ENCODE data around the gene DYNLT1. TPM values are rescaled to one million over a fixed set of nuclear protein-coding genes. Genes with fewer than 3 reads are reported as not detected.
A peak's percentile ranks its signal among the peaks of the same experiment; 100 is the strongest.
"Not testable (repeated sequence)": the region's sequence is repeated elsewhere in the genome, so short reads cannot be mapped to it uniquely, and the experiment has no call there.

DYNLT1 gene
- total RNA-seq, 4 donors from 2014 or later: 93.8 to 190 (median 146) TPM

DNA sequence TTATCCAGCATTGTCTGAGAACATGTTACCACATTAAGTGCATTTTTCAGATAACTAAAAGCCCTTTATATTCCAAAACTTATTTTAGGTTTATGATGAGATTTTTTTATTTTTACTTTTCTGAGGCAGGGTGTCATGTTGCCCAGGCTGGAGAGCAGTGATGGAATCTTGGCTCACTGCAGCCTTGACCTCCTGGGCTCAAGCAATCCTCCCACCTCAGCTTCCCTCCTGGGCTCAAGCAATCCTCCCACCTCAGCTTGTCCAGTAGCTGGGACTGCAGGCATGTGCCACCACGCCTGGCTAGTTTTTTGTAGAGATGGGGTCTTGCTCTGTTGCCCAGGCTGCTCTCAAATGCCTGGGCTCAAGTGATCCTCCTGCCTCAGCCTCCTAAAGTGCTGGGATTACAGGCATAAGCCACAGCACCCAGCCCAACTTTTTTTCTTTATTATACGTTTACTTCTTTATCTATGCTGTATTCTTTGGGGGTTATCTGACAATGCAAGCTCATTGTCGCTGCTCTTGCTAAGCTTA, 6.2 kb downstream of the DYNLT1 start:
- DNase-seq: no peak
- TF ChIP-seq, protein P1, sequence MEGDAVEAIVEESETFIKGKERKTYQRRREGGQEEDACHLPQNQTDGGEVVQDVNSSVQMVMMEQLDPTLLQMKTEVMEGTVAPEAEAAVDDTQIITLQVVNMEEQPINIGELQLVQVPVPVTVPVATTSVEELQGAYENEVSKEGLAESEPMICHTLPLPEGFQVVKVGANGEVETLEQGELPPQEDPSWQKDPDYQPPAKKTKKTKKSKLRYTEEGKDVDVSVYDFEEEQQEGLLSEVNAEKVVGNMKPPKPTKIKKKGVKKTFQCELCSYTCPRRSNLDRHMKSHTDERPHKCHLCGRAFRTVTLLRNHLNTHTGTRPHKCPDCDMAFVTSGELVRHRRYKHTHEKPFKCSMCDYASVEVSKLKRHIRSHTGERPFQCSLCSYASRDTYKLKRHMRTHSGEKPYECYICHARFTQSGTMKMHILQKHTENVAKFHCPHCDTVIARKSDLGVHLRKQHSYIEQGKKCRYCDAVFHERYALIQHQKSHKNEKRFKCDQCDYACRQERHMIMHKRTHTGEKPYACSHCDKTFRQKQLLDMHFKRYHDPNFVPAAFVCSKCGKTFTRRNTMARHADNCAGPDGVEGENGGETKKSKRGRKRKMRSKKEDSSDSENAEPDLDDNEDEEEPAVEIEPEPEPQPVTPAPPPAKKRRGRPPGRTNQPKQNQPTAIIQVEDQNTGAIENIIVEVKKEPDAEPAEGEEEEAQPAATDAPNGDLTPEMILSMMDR (IDR thresholded peaks at IDR 0.05): no peak
- no peak for TF ChIP-seq POLR2A (IDR thresholded peaks at IDR 0.05)
- H3K4me3 ChIP-seq: no peak overlapping the region
- peak overlapping the region in 1 of 4 donors; percentile 8 for H3K27ac ChIP-seq
- peaks cover 0 to 45% (median 0%) of the 10 kb centered on the region in 3 donors for H3K36me3 ChIP-seq
- no peaks in the 10 kb centered on the region for H3K9me3 ChIP-seq
- H3K4me1 ChIP-seq: peaks cover 0 to 21% (median 4%) of the 10 kb centered on the region in 4 donors
- no peaks in the 10 kb centered on the region for H3K27me3 ChIP-seq

DNA sequence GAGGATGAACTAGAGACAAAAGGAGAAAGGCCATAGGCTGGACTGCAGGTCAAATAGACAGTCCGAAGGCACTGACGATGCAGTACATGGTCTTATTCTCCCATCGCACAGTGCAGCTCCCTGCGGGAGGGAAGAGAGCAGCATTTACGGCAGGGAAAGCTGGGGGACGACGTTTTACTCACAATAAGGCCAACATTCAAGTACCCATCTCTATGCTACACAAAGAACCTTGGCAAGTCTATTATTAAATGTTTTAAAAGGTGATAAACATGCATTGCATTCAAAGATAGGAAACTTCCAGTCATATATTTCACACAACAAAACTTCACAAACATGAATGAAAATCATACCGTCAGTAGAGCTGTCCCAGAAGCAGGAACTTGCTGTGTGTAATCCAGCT, 7.8 kb downstream of the DYNLT1 start:
- Histone ChIP-seq H3K36me3 (peaks cover 0 to 52% (median 0%) of the 10 kb centered on the region in 3 donors), H3K27me3 (no peaks in the 10 kb centered on the region), H3K27ac (no peak overlapping the region), H3K9me3 (no peaks in the 10 kb centered on the region), H3K4me1 (peaks cover 0 to 5% (median 0%) of the 10 kb centered on the region in 4 donors), H3K4me3 (no peak overlapping the region)
- TF ChIP-seq POLR2A (IDR thresholded peaks at IDR 0.05): no peak
- TF ChIP-seq, protein P1 (IDR thresholded peaks at IDR 0.05): no peak
- no peak for DNase-seq

DNA sequence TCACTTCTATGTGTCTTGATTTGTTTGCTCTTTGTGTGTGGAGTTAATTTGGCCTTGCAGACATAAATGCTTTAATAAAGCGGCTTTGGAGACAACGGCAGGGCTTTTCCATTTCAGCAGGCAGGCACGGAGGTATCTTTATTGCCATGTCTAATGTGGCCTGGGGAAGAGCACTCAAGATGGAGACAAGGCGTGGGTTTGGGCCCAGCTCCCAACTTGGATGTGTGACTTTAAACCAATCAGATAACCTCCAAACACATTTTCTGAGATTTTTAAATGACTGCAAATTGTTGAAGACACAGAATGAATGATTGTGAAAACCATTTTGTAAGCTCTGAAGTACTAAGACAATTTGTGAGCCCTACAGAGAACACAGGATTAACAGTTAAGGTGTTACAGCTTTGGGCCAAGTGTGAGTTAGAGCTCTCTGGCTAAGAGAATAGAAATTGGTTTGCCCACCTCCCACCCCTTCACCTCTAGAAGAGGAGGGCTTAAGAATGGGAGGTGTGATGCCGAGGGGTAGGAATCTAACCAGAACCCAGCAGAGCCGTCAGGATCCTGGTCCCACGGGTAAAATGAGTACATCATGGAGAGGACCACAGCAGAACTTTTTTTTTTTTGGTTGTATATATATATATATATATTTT, 9.0 kb downstream of the DYNLT1 start:
- DNase-seq: peak in 1 of 3 donors; percentile 43
- H3K27me3 ChIP-seq: no peaks in the 10 kb centered on the region
- H3K36me3 ChIP-seq: peaks cover 0 to 50% (median 0%) of the 10 kb centered on the region in 3 donors
- H3K4me1 ChIP-seq: peaks cover 0 to 14% (median 0%) of the 10 kb centered on the region in 4 donors
- no peaks in the 10 kb centered on the region for H3K9me3 ChIP-seq
- H3K4me3 ChIP-seq: no peak overlapping the region
- TF ChIP-seq, protein P1 (IDR thresholded peaks at IDR 0.05): no peak
- no peak for TF ChIP-seq POLR2A (IDR thresholded peaks at IDR 0.05)
- H3K27ac ChIP-seq: peak overlapping the region in 3 of 4 donors; percentile 18 to 37 (median 34)

DNA sequence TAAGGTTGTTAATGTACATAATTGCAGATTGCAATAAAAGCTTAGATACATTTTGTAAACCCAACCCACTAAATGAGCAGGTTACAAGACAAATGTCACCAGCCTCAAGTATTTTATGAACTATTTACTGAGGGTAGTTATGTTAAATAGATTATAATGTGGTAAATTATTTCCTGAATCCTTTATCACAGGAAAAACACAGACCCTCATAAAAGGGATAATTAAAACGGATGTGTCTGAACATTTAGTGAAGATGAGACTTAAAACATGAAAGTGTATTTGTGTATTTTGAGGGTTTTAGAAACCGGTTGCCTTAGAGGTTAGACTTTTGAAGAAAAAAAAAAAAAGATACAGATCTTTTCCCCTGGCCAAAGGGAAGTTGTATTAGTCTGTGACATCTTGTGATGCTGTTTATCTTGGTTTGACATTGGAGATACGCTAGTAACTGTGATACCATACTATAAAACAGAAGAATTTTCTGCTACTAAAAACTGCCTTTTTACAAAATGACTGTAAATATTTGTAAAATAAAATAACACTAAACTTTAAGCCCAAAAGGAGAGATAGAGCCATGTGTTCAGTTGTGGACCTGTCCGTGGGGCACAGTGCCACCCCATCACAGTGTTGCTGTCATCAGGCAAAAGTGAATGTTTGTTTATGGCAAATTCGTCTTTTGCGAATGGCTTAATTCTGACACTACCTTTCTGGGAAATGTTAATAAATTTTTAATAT, 9.7 kb downstream of the DYNLT1 start:
- TF ChIP-seq, protein P1 (IDR thresholded peaks at IDR 0.05): no peak
- no peak for TF ChIP-seq POLR2A (IDR thresholded peaks at IDR 0.05)
- Histone ChIP-seq H3K4me3 (no peak overlapping the region), H3K27me3 (no peaks in the 10 kb centered on the region), H3K9me3 (no peaks in the 10 kb centered on the region), H3K36me3 (peaks cover 0 to 46% (median 0%) of the 10 kb centered on the region in 3 donors), H3K27ac (peak overlapping the region in 3 of 4 donors; percentile 18 to 37 (median 34)), H3K4me1 (peaks cover 0 to 19% (median 0%) of the 10 kb centered on the region in 4 donors)
- no peak for DNase-seq

DNA sequence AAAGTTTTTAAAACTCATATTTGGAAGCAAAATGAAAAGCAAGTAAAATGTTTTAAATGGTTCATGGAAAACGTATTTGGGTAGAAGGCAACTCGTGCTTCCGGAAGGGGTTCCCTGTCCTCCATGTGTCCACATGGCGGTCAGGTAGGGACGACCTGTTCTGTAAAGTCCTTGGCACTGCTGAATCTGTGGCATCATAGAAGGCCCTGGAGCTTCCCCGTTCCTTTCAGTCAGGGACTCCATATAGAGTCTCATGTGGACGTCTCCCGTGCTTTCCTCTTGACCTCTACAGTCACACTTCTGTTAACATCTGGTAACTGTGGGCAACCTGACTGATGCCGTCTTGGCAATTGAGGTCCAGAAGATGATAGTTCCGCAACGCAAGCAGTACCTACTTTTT, 11.4 kb downstream of the DYNLT1 start:
- TF ChIP-seq, protein P1 (IDR thresholded peaks at IDR 0.05): no peak
- TF ChIP-seq POLR2A (IDR thresholded peaks at IDR 0.05): no peak
- Histone ChIP-seq H3K27me3 (no peaks in the 10 kb centered on the region), H3K27ac (peak overlapping the region in 1 of 4 donors; percentile 61), H3K4me1 (peaks cover 0 to 29% (median 0%) of the 10 kb centered on the region in 4 donors), H3K36me3 (peaks cover 0 to 52% (median 0%) of the 10 kb centered on the region in 3 donors), H3K9me3 (no peaks in the 10 kb centered on the region), H3K4me3 (no peak overlapping the region)
- peak in 2 of 3 donors; percentile 8 to 43 for DNase-seq

DNA sequence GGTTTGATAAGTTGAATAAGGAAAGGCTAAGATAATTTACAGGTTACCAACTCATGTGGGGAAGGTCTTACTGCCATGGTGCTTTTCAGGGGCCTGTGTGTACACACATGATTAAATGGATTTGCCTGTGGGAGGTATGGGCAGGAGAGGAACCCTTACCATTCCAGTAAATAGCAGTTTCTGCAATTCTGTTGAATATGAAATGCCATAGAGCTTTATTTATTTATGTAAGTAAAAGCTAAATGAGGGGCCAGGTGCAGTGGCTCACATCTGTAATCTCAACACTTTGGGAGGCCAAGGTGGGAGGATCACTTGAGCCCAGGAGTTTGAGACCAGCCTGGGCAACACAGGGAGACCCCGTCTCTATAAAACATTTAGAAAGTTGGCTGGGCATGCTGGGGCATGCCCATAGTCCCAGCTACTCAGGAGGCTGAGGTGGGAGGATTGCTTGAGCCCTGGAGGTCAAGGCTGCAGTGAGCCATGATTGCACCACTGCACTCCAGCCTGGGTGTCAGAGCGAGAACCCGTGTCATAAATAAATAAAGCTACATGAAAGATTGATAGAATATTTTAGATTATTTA, 11.9 kb downstream of the DYNLT1 start:
- H3K4me3 ChIP-seq, H3K27me3 ChIP-seq, H3K9me3 ChIP-seq: not testable (repeated sequence)
- Histone ChIP-seq H3K27ac (peak overlapping the region; percentile 33 to 89 (median 70)), H3K4me1 (peaks cover 0 to 29% (median 0%) of the 10 kb centered on the region in 4 donors), H3K36me3 (peaks cover 0 to 54% (median 0%) of the 10 kb centered on the region in 3 donors)
- peak in 1 of 3 donors; percentile 6 for DNase-seq

Measured in Peyer's patch (tissue), 4 donors.